Activated naive CD8-positive, alpha-beta T cell treated with anti-CD3 and anti-CD28 coated beads, Interleukin-2, amount 10 ng/mL, durations not matched to agents 7 days and 5 days (primary cell): ENCODE measurements around the gene CGB1. TPM values are rescaled to one million over a fixed set of nuclear protein-coding genes. Genes with fewer than 3 reads are reported as not detected.

Experiments used
- ATAC-seq: fragments of 150-1000 bp; cut with Tn5 transposase; one replicate; pipeline ENCODE4 v1.10.0; 2021; ENCODE audit warnings: low read depth, moderate library complexity
- POLR2A ChIA-PET: fragments of 350-600 bp; sonication (Branson Sonifier 250); formaldehyde crosslinking; loops from one replicate; lab custom pipeline; 2021; ENCODE audit warnings: antibody characterized with exemption; lab: Charles Lee
- DNase-seq: peaks from one replicate; pipeline ENCODE4 v3.0.0; 2021
- H3K27ac Mint-ChIP-seq: one replicate; pipeline ENCODE4 v1.8.0; 2022; ENCODE audit warnings: mild to moderate bottlenecking, mixed read lengths
- H3K27me3 Mint-ChIP-seq: one replicate; pipeline ENCODE4 v1.8.0; 2022; ENCODE audit warnings: mild to moderate bottlenecking, moderate library complexity, mixed read lengths
- H3K36me3 Mint-ChIP-seq: one replicate; pipeline ENCODE4 v1.8.0; 2021; ENCODE audit warnings: mild to moderate bottlenecking, mixed read lengths
- H3K4me1 Mint-ChIP-seq: one replicate; pipeline ENCODE4 v1.8.0; 2021; ENCODE audit warnings: mixed read lengths
- H3K4me3 Mint-ChIP-seq: one replicate; pipeline ENCODE4 v1.8.0; 2022; ENCODE audit warnings: mild to moderate bottlenecking, moderate library complexity, mixed read lengths
- H3K9me3 Mint-ChIP-seq: one replicate; pipeline ENCODE4 v1.8.0; 2021; ENCODE audit warnings: mixed read lengths
- total RNA-seq, 2 experiments: library from RNA; stranded (reverse); gene quantifications; one replicate each; pipeline ENCODE4 v1.2.3, GENCODE V29; 2021

CGB1 gene
- total RNA-seq, 2 experiments from 2014 or later: not detected

GRCh38 chr19:49014123-49014869 lies 22.4 kb downstream of the CGB1 start:
- POLR2A ChIA-PET: interaction anchor here (0.5 kb wide), 1 partner anchor 436 kb away, joined by 3 read pairs; no protein-coding TSS in a partner anchor
- H3K9me3 Mint-ChIP-seq: no peaks in the 10 kb centered on the region
- DNase-seq (no peak), ATAC-seq (no peak)
- peaks cover 3% of the 10 kb centered on the region for H3K36me3 Mint-ChIP-seq
- no peak overlapping the region for H3K27ac Mint-ChIP-seq
- H3K4me1 Mint-ChIP-seq: peaks cover 13% of the 10 kb centered on the region
- no peak overlapping the region for H3K4me3 Mint-ChIP-seq
- H3K27me3 Mint-ChIP-seq: peaks cover 5% of the 10 kb centered on the region

- Mint-ChIP-seq H3K9me3 (no peaks in the 10 kb centered on the region), H3K27me3 (no peaks in the 10 kb centered on the region), H3K36me3 (peaks cover 3% of the 10 kb centered on the region), H3K4me1 (no peaks in the 10 kb centered on the region), H3K27ac (no peak overlapping the region), H3K4me3 (no peak overlapping the region)
- POLR2A ChIA-PET: no interaction called here
- ATAC-seq: no peak
- no peak for DNase-seq
Observed at GRCh38 chr19:49011194-49011593, 25.5 kb downstream of the CGB1 start.

DNA sequence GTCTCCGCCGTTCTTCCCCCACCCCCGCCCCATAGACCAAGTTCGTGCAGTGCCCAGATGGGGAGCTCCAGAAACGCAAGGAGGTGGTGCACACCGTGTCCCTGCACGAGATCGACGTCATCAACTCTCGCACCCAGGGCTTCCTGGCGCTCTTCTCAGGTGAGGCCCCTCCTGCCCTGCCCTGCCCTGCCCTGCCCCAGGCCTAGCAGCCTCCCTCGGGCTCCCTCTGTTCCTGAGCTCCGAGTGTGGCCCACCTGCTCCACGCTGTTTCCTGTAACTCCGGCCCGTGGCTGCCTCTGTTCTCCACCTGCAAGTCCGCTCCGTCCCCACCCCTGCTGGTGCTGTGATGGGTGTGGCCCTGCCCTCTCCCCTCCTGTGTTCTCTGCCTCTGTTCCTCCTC lies 26.2 kb downstream of the CGB1 start:
- Mint-ChIP-seq H3K27me3 (no peaks in the 10 kb centered on the region), H3K9me3 (no peaks in the 10 kb centered on the region), H3K27ac (no peak overlapping the region), H3K4me1 (no peaks in the 10 kb centered on the region), H3K4me3 (no peak overlapping the region), H3K36me3 (peaks cover 3% of the 10 kb centered on the region)
- ATAC-seq: no peak
- DNase-seq: no peak
- POLR2A ChIA-PET: interaction anchor here (0.6 kb wide), 1 partner anchor 806 kb away, joined by 3 read pairs; no protein-coding TSS in a partner anchor

GRCh38 chr19:49009828-49010227 lies 26.9 kb downstream of the CGB1 start:
- H3K27ac Mint-ChIP-seq: no peak overlapping the region
- POLR2A ChIA-PET: no interaction called here
- no peak overlapping the region for H3K4me3 Mint-ChIP-seq
- H3K36me3 Mint-ChIP-seq: peaks cover 4% of the 10 kb centered on the region
- H3K4me1 Mint-ChIP-seq: no peaks in the 10 kb centered on the region
- ATAC-seq (no peak), DNase-seq (no peak)
- H3K27me3 Mint-ChIP-seq: no peaks in the 10 kb centered on the region
- no peaks in the 10 kb centered on the region for H3K9me3 Mint-ChIP-seq

DNA sequence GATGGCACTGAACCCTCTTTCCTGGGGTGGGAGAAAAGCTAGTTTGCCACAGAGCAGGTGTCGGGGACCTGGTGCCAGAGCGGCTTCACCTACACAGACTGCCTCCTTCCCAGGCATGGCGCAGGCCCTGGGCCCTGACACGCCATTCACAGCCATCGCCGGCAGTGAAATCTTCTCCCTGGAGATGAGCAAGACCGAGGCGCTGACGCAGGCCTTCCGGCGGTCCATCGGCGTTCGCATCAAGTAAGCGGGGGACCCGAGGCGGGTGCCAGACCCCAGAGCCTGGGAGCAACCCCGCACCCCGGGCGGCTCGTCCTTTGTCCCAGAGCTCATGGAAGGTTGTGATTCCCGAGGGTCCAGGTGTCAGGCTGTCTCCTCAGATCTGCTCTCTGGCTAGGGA lies 29.8 kb downstream of the CGB1 start:
- Mint-ChIP-seq H3K9me3 (no peaks in the 10 kb centered on the region), H3K27ac (no peak overlapping the region), H3K4me3 (no peak overlapping the region), H3K4me1 (no peaks in the 10 kb centered on the region), H3K27me3 (no peaks in the 10 kb centered on the region), H3K36me3 (peaks cover 4% of the 10 kb centered on the region)
- no peak for ATAC-seq
- no peak for DNase-seq
- POLR2A ChIA-PET: interaction anchor here (1.1 kb wide), 1 partner anchor 13 kb away, joined by 7 read pairs; the partner anchor contains the start of gene RUVBL2

GRCh38 chr19:49004964-49005614 lies 31.6 kb downstream of the CGB1 start:
- POLR2A ChIA-PET: interaction anchor here (0.8 to 1.5 kb wide), 2 partner anchors 11 to 83 kb away, joined by 3 to 5 read pairs; partner anchors contain the start of gene RUVBL2

DNA sequence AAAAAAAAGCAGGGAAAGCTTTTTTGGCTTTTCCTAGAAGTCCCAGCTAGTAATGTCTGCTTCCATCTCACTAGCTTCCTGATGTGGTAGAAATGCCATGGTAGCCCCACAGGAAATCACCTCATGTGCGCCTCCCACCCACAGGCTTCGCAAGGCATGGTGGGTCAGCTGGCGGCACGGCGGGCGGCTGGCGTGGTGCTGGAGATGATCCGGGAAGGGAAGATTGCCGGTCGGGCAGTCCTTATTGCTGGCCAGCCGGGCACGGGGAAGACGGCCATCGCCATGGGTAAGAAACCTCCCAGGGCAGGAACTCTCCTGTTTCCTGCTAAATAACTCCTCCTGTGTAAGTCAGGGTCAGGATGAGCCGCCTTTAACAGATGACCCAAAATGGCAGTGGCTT lies 32.6 kb downstream of the CGB1 start:
- POLR2A ChIA-PET: interaction anchor here (0.6 to 1.5 kb wide), 2 partner anchors 10 to 403 kb away, joined by 3 to 5 read pairs; partner anchors contain the start of gene RUVBL2
- peaks cover 1% of the 10 kb centered on the region for H3K36me3 Mint-ChIP-seq
- no peak for ATAC-seq
- H3K9me3 Mint-ChIP-seq: no peaks in the 10 kb centered on the region
- H3K4me3 Mint-ChIP-seq: no peak overlapping the region
- DNase-seq: no peak
- H3K27me3 Mint-ChIP-seq: no peaks in the 10 kb centered on the region
- H3K4me1 Mint-ChIP-seq: peaks cover 7% of the 10 kb centered on the region
- H3K27ac Mint-ChIP-seq: no peak overlapping the region

More at GRCh38 chr19:49004964-49005614, 31.6 kb downstream of the CGB1 start:
- Mint-ChIP-seq H3K4me1 (no peaks in the 10 kb centered on the region), H3K4me3 (no peak overlapping the region), H3K27ac (no peak overlapping the region), H3K36me3 (peaks cover 1% of the 10 kb centered on the region), H3K27me3 (no peaks in the 10 kb centered on the region), H3K9me3 (no peaks in the 10 kb centered on the region)
- ATAC-seq (no peak), DNase-seq (no peak)

DNA sequence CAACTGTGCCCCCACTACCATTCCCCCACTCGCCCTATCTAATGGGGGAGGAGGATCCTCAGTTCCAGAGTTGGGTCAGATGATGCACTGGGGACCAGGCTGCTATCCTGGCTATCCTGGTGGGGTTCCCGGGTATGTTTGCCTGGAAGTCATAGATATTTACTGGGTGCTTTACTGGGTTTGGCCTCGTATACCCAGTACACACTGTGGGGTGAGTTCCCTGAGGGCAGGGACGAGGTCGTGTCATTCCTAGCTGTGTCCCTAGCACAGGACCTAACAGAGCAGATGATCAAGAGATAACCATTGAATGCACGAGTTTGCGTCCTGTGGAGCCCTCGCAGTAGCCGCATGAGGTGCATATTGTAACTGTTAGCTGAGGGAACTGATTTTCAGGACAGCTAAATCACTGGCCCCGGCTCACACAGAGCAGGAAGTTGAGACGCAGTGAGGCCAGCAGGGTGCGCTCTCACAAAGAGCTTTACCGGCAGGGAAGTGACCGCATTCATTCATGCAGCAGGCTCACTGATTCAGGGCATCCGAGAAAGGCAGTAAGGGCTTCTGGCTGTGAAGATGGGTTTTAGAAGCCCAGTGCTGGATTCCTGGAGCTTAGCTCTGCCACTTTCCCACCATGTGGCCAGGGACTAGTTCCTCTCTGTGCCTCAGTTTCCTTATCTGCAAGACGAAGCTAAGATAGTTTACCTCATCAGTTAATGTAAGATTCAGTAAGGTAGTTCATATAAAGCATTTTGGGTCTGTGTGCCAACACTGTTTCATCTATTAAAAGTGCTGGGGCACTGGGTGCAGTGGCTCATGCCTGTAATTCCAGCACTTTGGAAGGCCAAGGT lies 37.0 kb downstream of the CGB1 start:
- peak; percentile 71 for DNase-seq

GRCh38 chr19:48997972-48998371 lies 38.7 kb downstream of the CGB1 start:
- POLR2A ChIA-PET: interaction anchor here (0.9 kb wide), 1 partner anchor 97 kb away, joined by 3 read pairs; no protein-coding TSS in a partner anchor
- peaks cover 24% of the 10 kb centered on the region for H3K4me1 Mint-ChIP-seq
- no peak for ATAC-seq
- peaks cover 2% of the 10 kb centered on the region for H3K36me3 Mint-ChIP-seq
- H3K27me3 Mint-ChIP-seq: no peaks in the 10 kb centered on the region
- no peaks in the 10 kb centered on the region for H3K9me3 Mint-ChIP-seq
- H3K27ac Mint-ChIP-seq: no peak overlapping the region
- no peak overlapping the region for H3K4me3 Mint-ChIP-seq
- DNase-seq: peak; percentile 64

More for the DNA sequence above, 37.0 kb downstream of the CGB1 start:
- no peaks in the 10 kb centered on the region for H3K36me3 Mint-ChIP-seq
- POLR2A ChIA-PET: no interaction called here
- ATAC-seq: peak; percentile 83
- no peak overlapping the region for H3K4me3 Mint-ChIP-seq
- H3K9me3 Mint-ChIP-seq: no peaks in the 10 kb centered on the region
- no peak overlapping the region for H3K27ac Mint-ChIP-seq
- no peaks in the 10 kb centered on the region for H3K27me3 Mint-ChIP-seq
- peaks cover 19% of the 10 kb centered on the region for H3K4me1 Mint-ChIP-seq

GRCh38 chr19:48994035-48994386 lies 42.7 kb downstream of the CGB1 start:
- Mint-ChIP-seq H3K36me3 (peaks cover 7% of the 10 kb centered on the region), H3K4me1 (peaks cover 26% of the 10 kb centered on the region), H3K27ac (peak overlapping the region; percentile 98), H3K27me3 (no peaks in the 10 kb centered on the region), H3K4me3 (peak overlapping the region; percentile 92), H3K9me3 (no peaks in the 10 kb centered on the region)
- no peak for DNase-seq
- POLR2A ChIA-PET: interaction anchor here (0.6 to 2.8 kb wide), 19 partner anchors 10 to 375 kb away, joined by 3 to 21 read pairs (median 6); partner anchors contain the start of genes BAX, BCAT2, CD37 and FTL
- ATAC-seq: no peak

GRCh38 chr19:48993175-48994034 lies 43.3 kb downstream of the CGB1 start, which contains the start of the genes GYS1 and RUVBL2:
Gene GYS1, minus strand, starts transcription at chr19:48993309. Its CDS starts 197 bp downstream, at chr19:48993112.
Gene RUVBL2, plus strand, starts transcription at chr19:48993887. Its CDS starts 25 bp downstream, at chr19:48993912.
- POLR2A ChIA-PET: interaction anchor here (0.6 to 2.8 kb wide), 27 partner anchors 10 to 647 kb away, joined by 3 to 21 read pairs (median 5); partner anchors contain the start of genes BAX, BCAT2, CA11 and CD37
- Mint-ChIP-seq H3K27ac (peak within 1 kb of the TSS; percentile 98), H3K36me3 (peaks cover 12% of the 10 kb centered on the region), H3K4me1 (peaks cover 27% of the 10 kb centered on the region), H3K27me3 (no peaks in the 10 kb centered on the region), H3K4me3 (peak within 1 kb of the TSS; percentile 92), H3K9me3 (no peaks in the 10 kb centered on the region)
- ATAC-seq (peak; percentile 90), DNase-seq (peak; percentile 99)
